ACHN (cell line): ENCODE results near the gene LRCH3.

Source experiments
- DNase-seq: peaks from one replicate; pipeline ENCODE4 v3.0.0-alpha.2; 2015
- in situ Hi-C: cut with HindIII; loops from 2 replicates; pipeline ENCODE4 v1.10.0; 2017; ENCODE audit warnings: low sequenced_read_pairs, low pct_ligation_motif_present, low pct_unique_long_range_greater_than_20kb

LRCH3 gene

DNA sequence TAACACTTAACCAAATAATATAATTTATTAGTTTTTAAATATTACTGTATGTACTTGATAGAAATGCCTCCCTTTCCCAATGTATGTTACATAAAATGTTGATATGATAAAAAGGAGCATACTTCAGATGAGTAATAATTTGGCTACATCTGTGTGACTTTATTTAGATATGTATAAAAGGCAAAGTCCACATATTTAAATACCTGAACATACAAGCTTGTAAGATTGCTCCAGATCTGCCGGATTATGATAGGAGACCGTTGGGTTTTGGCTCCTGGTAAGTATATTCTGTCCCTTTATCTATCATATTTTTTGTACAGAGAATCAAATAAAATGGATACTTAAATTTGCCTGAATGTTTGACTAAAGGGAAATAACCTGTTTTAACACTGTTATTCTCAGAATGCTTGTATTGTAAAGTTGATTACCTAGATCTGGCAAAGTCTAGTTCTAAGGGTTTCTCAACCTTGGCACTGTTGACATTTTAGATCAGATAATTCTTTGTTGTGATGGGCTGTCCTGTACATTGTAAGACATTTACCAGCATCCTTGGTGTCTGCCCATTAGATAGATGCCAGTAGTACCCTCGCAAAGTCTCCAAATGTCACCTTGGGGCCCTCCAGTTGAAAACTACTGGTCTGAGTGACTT, 38.5 kb downstream of the LRCH3 start:
- DNase-seq, result no peak
- in situ Hi-C loops, result no loop called here

DNA sequence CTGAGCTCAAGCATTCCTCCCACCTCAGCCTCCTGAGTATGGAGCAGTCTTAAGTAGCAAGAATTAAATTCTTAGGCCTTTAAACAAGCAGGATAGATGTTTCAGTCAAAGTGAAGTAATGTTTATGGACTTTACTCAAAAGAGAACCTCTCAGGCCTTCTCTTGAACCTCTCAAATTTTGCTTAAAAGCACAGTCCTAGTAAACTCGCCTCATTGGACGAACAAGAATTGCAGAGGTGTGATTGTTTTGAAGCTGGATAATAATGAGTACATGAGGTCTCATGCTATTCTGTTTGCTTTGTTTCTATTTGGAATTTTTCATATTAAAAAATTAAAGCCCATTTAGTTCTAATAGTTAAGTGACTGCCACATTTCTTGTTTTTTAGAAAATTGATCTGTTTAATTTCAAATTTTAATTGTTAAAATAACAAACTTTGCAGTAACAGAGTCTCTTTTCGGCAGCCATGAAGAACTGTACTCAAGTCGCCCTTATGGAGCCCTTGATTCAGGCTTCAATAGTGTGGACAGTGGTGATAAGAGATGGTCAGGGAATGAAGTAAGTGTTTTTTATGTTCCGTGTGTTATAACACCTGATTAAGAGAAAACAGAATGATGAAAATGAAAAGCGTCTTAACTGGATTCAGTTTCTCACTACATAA, 39.4 kb downstream of the LRCH3 start:
- in situ Hi-C loops, result no loop called here
- DNase-seq, result no peak

DNA sequence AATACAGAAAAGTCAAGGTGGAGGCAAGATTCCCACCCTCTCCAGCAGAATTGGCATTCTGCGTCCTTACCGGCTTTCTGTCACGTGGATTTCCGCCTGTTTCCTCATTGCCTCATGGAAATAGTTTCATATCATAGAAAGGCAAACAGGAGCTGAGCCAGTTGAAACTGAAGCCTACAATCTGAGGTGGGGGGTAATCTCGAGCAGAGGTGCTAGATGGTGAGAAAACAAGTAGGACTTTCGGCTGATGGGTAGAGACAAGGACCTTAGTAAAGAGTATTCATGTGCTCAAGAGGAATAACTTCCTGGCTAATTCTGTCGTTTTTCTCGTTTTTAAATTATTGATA, 39.9 kb downstream of the LRCH3 start:
- in situ Hi-C loops, result no loop called here
- DNase-seq, result no peak

DNA sequence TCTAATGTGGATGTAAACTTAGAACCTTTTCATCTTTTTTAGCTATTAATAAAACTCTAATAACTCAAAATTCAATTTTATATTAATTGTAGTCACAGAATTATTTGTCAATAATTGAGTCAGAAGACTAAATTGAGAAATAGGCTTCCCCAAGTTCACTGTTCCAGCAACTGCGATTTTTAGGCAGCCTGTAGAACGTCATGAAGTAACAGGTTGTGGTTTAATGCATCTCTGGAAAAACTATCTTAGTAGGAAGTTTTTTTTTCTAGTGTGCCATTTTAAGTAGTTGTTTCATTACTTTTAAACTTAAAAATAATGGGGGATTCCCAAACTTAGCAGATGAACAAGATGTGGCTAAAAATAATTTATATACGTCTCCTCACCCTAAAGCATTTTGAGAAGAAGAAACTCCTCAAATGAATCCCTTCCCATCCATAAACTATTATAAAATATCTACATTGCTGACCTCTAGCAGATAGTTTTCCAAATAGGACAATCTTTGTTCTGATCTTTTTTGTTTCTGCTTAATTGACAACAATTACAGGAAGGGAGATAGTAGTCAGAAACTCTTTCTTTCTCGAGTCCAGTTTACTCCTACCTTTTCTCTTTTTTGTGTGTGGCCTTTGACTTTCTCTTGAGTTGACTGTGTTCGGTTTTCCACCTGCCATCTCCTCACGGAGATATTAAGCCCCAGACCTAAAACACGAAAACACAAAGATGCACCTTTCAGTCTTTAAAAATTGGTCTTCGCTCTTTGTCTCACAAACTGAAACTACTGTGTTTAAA, 43.1 kb downstream of the LRCH3 start:
- DNase-seq, result no peak
- in situ Hi-C loops, result no loop called here

DNA sequence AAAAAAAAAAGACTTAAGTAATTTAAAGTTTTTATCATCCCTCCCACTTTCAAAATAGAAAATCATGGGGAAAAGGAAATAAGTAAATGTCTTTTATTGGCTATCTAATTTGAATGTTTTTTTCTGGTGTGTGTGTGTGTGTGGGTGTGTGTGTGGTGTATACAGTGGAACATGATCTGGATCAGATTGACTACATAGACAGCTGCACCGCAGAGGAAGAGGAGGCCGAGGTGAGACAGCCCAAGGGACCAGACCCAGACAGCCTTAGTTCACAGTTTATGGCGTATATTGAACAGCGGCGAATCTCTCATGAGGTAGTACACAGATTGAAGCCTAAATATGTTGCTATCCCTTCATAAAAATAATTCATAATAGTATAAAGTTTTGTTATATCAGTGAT, 44.5 kb downstream of the LRCH3 start:
- DNase-seq, result no peak
- in situ Hi-C loops, result no loop called here

DNA sequence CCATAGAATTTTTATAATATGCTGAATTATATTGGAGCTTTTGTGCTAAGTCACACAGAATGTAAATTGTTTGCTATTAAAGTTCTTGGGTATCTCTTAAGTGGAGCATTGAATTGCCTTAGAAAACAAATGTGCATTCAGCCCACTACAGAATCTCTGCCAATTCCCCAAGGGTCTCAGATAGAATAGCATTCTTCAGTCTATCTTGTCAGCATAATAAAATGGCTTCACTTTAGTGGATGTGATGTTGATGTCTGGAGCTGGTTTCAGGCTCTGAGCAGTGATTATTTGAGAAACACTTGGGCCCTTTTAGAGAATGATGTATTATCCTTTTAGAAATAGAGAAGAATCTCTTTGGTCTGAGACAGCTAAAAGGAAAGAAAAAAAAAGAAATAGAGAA, 45.2 kb downstream of the LRCH3 start:
- no peak for DNase-seq

DNA sequence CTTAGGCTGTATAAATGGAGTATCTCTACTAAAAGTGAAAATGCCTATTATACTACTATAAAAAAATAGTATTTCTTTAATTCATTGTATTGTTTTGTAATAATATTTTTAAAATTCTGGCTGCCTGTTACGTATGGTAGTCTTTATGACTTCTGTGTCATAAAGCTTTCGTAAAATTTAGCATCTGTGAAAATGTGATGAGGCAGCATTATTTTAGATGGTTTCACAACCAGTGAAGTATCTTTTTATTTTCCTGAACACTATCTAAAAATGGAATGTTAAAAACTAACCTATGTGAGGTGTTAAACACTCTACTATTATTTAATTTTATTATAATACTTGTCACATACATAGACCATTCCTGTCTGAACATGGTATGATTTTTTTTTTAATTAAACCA, 46.2 kb downstream of the LRCH3 start:
- DNase-seq, result no peak
- in situ Hi-C loops, result no loop called here

More for the DNA sequence above, 45.2 kb downstream of the LRCH3 start:
- in situ Hi-C loops, result no loop called here

DNA sequence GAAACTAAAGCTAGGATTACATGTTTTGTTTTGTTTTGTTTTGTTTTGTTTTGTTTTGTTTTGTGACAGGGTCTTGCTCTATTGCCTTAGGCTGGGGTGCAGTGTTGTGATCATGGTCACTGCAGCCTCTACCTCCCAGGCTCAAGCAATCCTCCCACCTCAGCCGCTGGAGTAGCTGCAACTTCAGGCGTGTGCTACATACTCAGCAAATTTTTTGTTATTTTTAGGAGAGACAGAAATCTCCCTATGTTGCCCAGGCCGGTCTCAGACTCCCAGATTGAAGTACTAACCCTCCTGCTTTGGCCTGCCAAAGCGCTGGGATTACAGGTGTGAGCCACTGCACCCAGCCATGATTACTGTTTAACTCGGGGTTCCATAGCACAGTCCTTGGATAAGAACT, 50.7 kb downstream of the LRCH3 start:
- in situ Hi-C loops, result no loop called here
- no peak for DNase-seq

DNA sequence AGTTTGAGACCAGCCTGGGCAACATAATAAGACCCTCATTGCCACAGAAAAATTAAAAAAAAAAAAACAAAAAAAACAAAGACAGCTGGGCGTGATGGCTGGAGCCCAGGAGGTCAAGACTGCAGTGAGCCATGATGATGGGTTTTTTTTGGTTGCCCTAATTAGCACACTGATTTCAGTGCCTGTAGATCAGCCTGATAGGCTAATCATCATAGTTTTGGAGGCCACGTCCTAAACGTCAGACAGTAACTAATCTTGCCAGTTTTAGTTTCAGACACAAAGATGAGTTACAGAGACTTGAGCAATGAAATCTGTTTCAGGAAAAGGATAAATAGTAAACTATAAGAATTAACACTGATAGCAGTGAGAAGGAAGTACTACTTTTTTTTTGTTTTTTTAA, 55.4 kb downstream of the LRCH3 start:
- DNase-seq, result no peak

DNA sequence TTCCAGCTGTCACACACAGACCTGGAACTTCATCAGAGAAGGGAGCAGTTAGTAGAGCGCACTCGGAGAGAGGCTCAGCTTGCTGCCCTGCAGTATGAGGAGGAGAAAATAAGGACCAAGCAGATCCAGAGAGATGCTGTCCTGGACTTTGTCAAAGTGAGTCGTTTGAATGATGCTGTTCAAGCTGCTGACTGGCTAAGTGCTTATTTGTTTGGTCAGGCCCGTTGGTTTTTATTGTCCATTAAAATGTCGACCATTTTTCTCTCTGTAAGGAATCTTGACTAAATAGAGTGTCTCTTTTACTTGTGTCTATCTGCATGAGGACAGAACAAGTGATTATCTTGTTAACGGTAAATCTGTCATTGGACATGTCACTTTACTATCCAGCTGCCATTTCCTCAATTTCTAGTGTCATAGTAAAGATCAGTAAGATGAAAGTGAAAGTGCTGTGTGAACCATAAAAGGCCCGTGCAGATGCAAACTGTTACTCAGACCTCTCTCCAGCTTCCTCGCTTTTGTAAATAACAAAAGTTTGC, 56.9 kb downstream of the LRCH3 start:
- in situ Hi-C loops, result no loop called here
- DNase-seq, result no peak

More for the DNA sequence above, 55.4 kb downstream of the LRCH3 start:
- in situ Hi-C loops, result no loop called here

DNA sequence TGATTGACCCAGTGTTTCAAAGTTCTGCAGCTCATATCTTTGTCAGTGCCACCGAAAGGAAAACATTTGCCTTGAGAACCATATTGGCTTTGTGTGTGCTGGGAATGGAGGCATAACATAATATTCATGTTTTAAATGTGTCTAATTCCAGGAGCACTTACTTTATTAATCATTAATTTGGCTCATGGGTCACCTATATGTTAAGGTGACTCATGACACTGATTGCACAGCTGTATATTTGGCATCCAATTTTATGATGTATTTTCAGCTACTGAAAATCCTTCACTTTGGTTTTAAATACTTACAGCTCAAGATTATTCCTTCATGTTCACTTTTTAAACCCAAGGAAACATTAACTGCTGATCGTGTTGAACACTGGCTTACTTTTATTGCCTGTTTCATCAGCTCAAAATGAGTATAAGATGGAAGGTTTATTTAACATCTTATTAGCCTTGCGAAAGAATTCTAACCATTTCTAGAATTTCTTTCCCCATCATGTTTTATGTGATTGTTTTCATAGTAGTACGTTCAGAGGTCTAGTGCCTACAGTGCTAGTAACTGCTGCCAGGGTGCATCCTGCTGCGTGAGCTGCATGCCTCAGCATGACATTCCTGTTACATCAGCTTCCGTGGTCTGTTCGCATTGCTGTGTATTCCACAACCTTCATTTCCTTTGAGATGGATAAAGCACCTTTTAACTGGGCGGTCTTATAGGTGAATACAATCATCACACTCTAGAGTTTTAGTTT, 63.7 kb downstream of the LRCH3 start:
- DNase-seq, result peak; percentile 75
- in situ Hi-C loops, result no loop called here

DNA sequence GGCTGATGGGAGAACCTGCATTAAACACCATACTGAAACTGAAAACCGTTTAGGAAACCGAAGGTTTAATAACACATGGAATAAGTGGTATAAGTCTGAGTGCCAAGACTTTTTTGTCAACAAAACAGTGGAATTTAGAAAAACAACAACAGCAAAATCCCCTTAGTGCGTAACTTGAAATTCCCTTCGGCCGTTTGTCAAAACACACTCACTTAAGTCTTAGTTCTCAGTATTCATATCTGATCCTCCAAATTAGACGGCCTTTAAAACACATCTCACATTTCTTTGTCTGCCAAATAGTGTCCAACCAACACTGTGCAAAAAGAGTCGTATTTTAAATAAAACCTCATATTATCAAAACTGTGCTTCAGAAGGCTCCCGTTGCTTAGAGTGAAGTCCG, 64.5 kb downstream of the LRCH3 start:
- no peak for DNase-seq
- in situ Hi-C loops, result no loop called here

DNA sequence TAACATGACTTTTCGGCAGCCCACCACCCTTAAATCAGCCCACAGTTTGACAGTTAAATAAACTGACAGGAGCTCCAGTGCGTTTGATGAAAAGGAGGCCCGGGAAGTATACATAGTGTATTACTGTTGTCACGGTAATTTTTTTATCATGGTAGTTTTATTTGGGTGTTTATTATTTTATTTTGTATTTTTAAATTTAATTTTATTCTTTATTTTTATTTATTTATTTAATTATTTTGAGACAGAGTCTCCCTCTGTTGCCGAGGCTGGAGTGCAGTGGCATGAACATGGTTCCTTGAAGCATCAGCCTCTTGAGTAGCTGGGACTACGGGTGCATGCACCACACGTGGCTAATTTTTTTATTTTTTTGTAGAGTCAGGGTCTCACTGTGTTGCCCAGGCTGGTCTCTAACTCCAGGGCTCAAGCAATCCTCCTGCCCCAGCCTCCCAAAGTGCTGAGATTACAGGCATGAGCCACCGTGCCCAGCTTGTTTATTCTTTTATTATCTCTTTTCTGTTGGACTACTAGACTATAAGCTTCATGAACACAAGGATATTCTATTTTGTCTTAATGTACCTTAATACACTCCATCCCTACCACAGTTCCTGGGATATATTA, 65.3 kb downstream of the LRCH3 start:
- in situ Hi-C loops, result no loop called here
- no peak for DNase-seq

DNA sequence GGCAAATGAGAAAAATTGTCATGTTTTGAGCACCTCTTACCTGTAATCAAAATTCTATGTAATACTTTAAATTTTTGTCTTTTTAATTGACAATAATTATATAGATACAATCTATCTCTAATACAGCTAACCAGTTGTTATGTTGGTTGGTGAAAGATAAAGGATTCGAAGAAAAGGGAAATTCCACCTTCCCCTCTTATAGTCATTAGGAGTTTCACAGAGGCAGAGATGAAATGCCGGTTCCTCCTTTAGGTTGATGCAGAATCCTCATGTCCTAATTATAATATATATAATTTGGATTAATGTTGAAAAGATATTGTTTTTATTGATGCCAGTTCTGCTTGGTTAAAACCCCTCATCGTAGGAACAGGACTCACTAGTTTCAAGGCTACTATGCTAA, 67.1 kb downstream of the LRCH3 start:
- no peak for DNase-seq
- in situ Hi-C loops, result no loop called here

DNA sequence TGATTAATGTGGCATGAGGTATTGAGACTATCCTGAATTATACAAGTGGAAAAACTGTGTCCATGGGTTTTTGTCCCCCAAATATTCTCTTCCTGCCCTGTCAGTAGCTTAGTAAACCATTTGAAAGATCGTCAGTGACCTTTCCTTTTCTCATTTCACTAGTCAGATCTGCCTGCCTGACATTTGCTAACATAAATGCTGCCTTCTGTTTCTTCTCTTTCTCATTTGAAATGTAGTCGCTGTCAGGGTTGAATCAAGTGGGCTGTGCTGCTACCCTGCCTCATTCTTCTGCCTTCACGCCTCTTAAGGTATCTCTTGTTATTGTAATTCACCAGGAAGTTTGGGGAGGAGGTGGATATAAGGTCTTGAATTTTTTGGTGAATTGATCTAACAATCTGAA, 67.5 kb downstream of the LRCH3 start:
- no peak for DNase-seq
- in situ Hi-C loops, result no loop called here

DNA sequence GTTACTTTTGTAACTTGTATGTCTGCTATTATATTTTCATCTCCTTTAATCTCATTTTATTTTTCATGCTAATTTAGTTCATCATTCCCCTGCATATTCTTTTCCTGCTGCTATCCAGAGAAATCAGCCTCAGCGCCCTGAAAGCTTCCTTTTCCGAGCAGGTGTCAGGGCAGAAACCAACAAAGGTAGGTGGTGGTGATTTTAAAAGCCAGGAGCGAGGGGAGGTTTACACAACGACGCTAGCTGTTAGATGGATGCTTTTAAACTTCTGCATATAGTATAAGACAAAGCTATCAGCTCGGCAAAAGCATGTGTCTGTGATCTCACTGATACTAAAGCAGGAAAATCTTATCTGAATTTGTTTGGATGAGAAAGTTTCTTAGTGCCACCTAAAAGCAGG, 75.0 kb downstream of the LRCH3 start:
- in situ Hi-C loops, result no loop called here
- DNase-seq, result no peak

DNA sequence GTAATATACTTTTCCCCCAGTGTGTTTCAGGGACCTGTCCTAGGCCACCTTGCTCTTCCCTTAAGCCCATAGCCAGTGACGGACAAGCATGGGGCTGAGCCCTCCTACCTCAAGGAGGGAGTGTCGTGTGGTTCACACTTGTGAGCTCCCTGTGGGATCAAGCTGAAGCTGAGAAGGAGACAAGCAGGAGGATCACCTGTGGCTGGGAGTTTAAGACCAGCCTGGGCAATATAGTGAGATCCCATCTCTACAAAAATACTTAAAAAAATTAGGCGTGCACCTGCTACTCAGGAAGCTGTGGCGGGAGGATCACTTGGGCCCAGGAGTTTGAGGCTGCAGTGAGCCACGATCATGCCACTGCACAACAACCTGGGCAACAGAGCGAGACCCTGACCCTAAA, 82.3 kb downstream of the LRCH3 start:
- in situ Hi-C loops, result no loop called here
- DNase-seq, result no peak

DNA sequence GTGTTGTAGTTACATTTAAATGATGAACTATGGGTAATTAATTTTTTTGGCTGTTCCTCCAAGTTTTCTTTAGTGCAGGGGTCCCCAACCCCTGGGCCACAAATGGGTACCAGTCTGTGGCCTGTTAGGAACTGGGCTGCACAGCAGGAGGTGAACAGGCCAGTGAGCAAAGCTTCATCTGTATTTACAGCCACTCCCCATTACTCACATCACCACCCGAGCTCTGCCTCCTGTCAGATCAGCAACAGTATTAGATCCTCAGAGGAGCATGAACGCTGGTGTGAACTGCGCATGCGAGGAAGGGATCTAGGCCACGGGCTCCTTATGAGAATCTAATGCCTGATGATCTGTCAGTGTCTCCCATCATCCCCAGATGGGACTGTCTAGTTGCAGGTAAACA, 83.0 kb downstream of the LRCH3 start:
- DNase-seq, result no peak
- in situ Hi-C loops, result no loop called here

DNA sequence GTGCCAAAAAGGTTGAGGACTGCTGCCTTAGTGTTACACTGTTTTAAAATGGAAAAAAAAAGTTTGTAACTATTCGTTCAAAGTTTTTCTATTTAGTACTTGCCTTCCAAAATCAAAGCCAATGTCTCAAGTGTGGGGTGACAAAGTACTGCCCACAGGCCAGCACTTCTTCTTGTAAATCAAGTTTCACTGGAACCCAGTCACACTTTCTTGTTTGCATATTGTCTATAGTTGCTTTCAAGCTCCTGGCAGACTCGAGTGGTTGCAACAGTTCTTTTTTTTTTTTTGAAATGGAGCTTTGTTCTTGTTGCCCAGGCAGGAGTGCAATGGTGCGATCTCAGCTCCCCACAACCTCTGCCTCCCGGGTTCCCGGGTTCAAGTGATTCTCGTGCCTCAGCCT, 83.6 kb downstream of the LRCH3 start:
- no peak for DNase-seq
- in situ Hi-C loops, result no loop called here
